T-helper 1 cell treated with Interleukin-12 subunit alpha and Interleukin-12 subunit beta and Interleukin-4 antibody, amounts not matched to agents 30 μg/mL and 1 μg/mL, for 36 hours (primary cell): ENCODE data around the gene POU2F3.
A peak's percentile ranks its signal among the peaks of the same experiment; 100 is the strongest.

ENCODE experiments used
- H3K27ac Mint-ChIP-seq: one replicate; pipeline ENCODE4 v1.8.0; 2021; ENCODE audit warnings: mild to moderate bottlenecking, mixed read lengths
- H3K27me3 Mint-ChIP-seq: one replicate; pipeline ENCODE4 v1.8.0; 2021; ENCODE audit warnings: low read depth, mixed read lengths
- H3K36me3 Mint-ChIP-seq: one replicate; pipeline ENCODE4 v1.8.0; 2021; ENCODE audit warnings: low read depth, mixed read lengths
- H3K4me1 Mint-ChIP-seq: one replicate; pipeline ENCODE4 v1.8.0; 2021; ENCODE audit warnings: low read depth, mixed read lengths
- H3K4me3 Mint-ChIP-seq: one replicate; pipeline ENCODE4 v1.8.0; 2021; ENCODE audit warnings: mild to moderate bottlenecking, moderate library complexity, mixed read lengths
- H3K9me3 Mint-ChIP-seq: one replicate; pipeline ENCODE4 v1.8.0; 2021; ENCODE audit warnings: mixed read lengths

Gene POU2F3

GRCh38 chr11:120239713-120240640 is at the start of gene POU2F3:
Gene POU2F3 (plus strand): TSS chr11:120240140. CDS start chr11:120240344, 204 bp downstream.
- H3K4me1 Mint-ChIP-seq, result peaks cover 30% of the 10 kb centered on the region
- H3K27ac Mint-ChIP-seq, result no peak within 1 kb of the TSS
- H3K27me3 Mint-ChIP-seq, result peaks cover 87% of the 10 kb centered on the region
- no peaks in the 10 kb centered on the region for H3K9me3 Mint-ChIP-seq
- H3K36me3 Mint-ChIP-seq, result peaks cover 4% of the 10 kb centered on the region
- H3K4me3 Mint-ChIP-seq, result peak within 1 kb of the TSS; percentile 31

- H3K9me3 Mint-ChIP-seq, result no peaks in the 10 kb centered on the region
- no peaks in the 10 kb centered on the region for H3K4me1 Mint-ChIP-seq
- no peaks in the 10 kb centered on the region for H3K36me3 Mint-ChIP-seq
- H3K27me3 Mint-ChIP-seq, result peaks cover 10% of the 10 kb centered on the region
- no peak overlapping the region for H3K4me3 Mint-ChIP-seq
- no peak overlapping the region for H3K27ac Mint-ChIP-seq
Measured at GRCh38 chr11:120191058-120191457, 48.9 kb upstream of the POU2F3 start.

- no peaks in the 10 kb centered on the region for H3K4me1 Mint-ChIP-seq
- no peaks in the 10 kb centered on the region for H3K9me3 Mint-ChIP-seq
- no peaks in the 10 kb centered on the region for H3K27me3 Mint-ChIP-seq
Measured at GRCh38 chr11:120192831-120193625, 46.9 kb upstream of the POU2F3 start.

GRCh38 chr11:120194166-120194565 is 45.8 kb upstream of the POU2F3 start:
- Mint-ChIP-seq H3K4me3 (no peak overlapping the region), H3K27me3 (no peaks in the 10 kb centered on the region), H3K36me3 (no peaks in the 10 kb centered on the region), H3K9me3 (no peaks in the 10 kb centered on the region), H3K27ac (no peak overlapping the region), H3K4me1 (no peaks in the 10 kb centered on the region)

More at GRCh38 chr11:120192831-120193625, 46.9 kb upstream of the POU2F3 start:
- H3K36me3 Mint-ChIP-seq, result no peaks in the 10 kb centered on the region
- H3K27ac Mint-ChIP-seq, result no peak overlapping the region
- H3K4me3 Mint-ChIP-seq, result no peak overlapping the region

GRCh38 chr11:120195601-120196320 is 44.2 kb upstream of the POU2F3 start:
- H3K4me3 Mint-ChIP-seq, result no peak overlapping the region
- peaks cover 5% of the 10 kb centered on the region for H3K27me3 Mint-ChIP-seq
- H3K27ac Mint-ChIP-seq, result no peak overlapping the region
- H3K9me3 Mint-ChIP-seq, result no peaks in the 10 kb centered on the region
- H3K36me3 Mint-ChIP-seq, result no peaks in the 10 kb centered on the region
- H3K4me1 Mint-ChIP-seq, result no peaks in the 10 kb centered on the region

GRCh38 chr11:120196826-120197225 is 43.1 kb upstream of the POU2F3 start:
- Mint-ChIP-seq H3K4me1 (no peaks in the 10 kb centered on the region), H3K27ac (no peak overlapping the region), H3K36me3 (no peaks in the 10 kb centered on the region), H3K9me3 (no peaks in the 10 kb centered on the region), H3K4me3 (no peak overlapping the region), H3K27me3 (peaks cover 5% of the 10 kb centered on the region)

- Mint-ChIP-seq H3K27ac (no peak overlapping the region), H3K4me1 (no peaks in the 10 kb centered on the region), H3K27me3 (peaks cover 5% of the 10 kb centered on the region), H3K4me3 (no peak overlapping the region), H3K36me3 (no peaks in the 10 kb centered on the region), H3K9me3 (no peaks in the 10 kb centered on the region)
Measured at GRCh38 chr11:120197251-120197891, 42.6 kb upstream of the POU2F3 start.

GRCh38 chr11:120197977-120198376 is 42.0 kb upstream of the POU2F3 start:
- no peaks in the 10 kb centered on the region for H3K36me3 Mint-ChIP-seq
- no peaks in the 10 kb centered on the region for H3K4me1 Mint-ChIP-seq
- no peak overlapping the region for H3K4me3 Mint-ChIP-seq
- no peak overlapping the region for H3K27ac Mint-ChIP-seq
- H3K9me3 Mint-ChIP-seq, result no peaks in the 10 kb centered on the region
- H3K27me3 Mint-ChIP-seq, result peaks cover 5% of the 10 kb centered on the region

- Mint-ChIP-seq H3K27ac (no peak overlapping the region), H3K4me3 (no peak overlapping the region), H3K4me1 (no peaks in the 10 kb centered on the region), H3K27me3 (peaks cover 5% of the 10 kb centered on the region), H3K9me3 (no peaks in the 10 kb centered on the region), H3K36me3 (no peaks in the 10 kb centered on the region)
Measured at GRCh38 chr11:120198403-120198786, 41.5 kb upstream of the POU2F3 start.

- Mint-ChIP-seq H3K9me3 (no peaks in the 10 kb centered on the region), H3K27me3 (peaks cover 5% of the 10 kb centered on the region), H3K4me1 (no peaks in the 10 kb centered on the region), H3K36me3 (no peaks in the 10 kb centered on the region), H3K4me3 (no peak overlapping the region), H3K27ac (no peak overlapping the region)
Measured at GRCh38 chr11:120198787-120199469, 41.0 kb upstream of the POU2F3 start.

GRCh38 chr11:120199613-120200012 is 40.3 kb upstream of the POU2F3 start:
- Mint-ChIP-seq H3K4me1 (no peaks in the 10 kb centered on the region), H3K4me3 (no peak overlapping the region), H3K9me3 (no peaks in the 10 kb centered on the region), H3K27me3 (peaks cover 5% of the 10 kb centered on the region), H3K27ac (no peak overlapping the region), H3K36me3 (no peaks in the 10 kb centered on the region)

- Mint-ChIP-seq H3K4me1 (no peaks in the 10 kb centered on the region), H3K27me3 (peaks cover 5% of the 10 kb centered on the region), H3K4me3 (no peak overlapping the region), H3K36me3 (no peaks in the 10 kb centered on the region), H3K9me3 (no peaks in the 10 kb centered on the region), H3K27ac (no peak overlapping the region)
Measured at GRCh38 chr11:120200677-120201076, 39.3 kb upstream of the POU2F3 start.

- no peaks in the 10 kb centered on the region for H3K4me1 Mint-ChIP-seq
- H3K9me3 Mint-ChIP-seq, result no peaks in the 10 kb centered on the region
- H3K36me3 Mint-ChIP-seq, result no peaks in the 10 kb centered on the region
- peaks cover 9% of the 10 kb centered on the region for H3K27me3 Mint-ChIP-seq
- H3K27ac Mint-ChIP-seq, result no peak overlapping the region
- no peak overlapping the region for H3K4me3 Mint-ChIP-seq
Measured at GRCh38 chr11:120201653-120202052, 38.3 kb upstream of the POU2F3 start.
